ENCODE measurements around the gene RGS19. TPM values are rescaled to one million over a fixed set of nuclear protein-coding genes. Genes with fewer than 3 reads are reported as not detected.
A peak's percentile ranks its signal among the peaks of the same experiment; 100 is the strongest.
"Not testable (repeated sequence)": the region's sequence is repeated elsewhere in the genome, so short reads cannot be mapped to it uniquely, and the experiment has no call there.

RGS19 gene, protein sequence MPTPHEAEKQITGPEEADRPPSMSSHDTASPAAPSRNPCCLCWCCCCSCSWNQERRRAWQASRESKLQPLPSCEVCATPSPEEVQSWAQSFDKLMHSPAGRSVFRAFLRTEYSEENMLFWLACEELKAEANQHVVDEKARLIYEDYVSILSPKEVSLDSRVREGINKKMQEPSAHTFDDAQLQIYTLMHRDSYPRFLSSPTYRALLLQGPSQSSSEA
- 23.7 and 33.6 TPM in 2 replicates for total RNA-seq (2014; rRNA removed; shearing (Covaris generic))

DNA sequence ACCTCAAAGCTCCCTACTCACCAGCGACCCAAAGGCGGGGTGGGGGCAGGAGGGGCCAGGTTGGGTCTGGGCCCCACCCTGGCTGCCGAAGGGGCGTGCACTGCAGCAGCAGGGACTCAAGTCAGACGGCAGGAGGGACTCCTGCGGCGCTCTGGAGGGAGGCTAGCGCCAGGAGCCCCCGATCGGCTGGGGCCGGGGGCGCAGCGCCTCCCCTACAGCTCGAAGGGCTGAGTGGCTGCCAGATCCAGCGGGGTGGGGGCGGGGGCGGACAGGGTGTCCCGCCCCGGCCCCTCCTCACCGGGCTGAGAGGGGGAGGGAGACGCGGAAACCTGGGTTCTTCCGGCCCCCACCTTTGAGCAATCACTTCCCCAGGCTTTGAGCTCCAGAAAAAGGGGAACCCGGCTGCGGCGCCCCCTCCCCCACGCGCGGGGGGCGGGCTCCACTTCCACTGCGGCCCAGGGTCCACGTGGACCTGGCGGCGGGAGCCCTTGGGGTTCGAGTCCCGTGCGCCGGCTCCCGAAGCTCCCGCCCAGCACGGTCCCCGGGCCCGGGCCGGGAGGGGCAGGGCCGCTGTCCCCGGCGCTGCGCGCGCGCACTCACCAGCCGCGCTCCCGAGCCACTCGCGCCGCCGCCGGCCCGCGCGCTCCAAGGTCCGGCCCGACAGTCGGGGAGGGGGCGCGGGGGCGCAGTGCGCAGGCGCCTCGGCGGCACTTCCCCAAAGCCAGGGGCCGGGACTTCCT is at the start of gene RGS19:
Gene RGS19, minus strand, starts transcription at position 246 of the 740 bp plus-strand sequence. CDS start 2,632 bp downstream, outside the sequence.
- DNase-seq (ENCODE audit: low read depth), result peak; percentile 70

DNA sequence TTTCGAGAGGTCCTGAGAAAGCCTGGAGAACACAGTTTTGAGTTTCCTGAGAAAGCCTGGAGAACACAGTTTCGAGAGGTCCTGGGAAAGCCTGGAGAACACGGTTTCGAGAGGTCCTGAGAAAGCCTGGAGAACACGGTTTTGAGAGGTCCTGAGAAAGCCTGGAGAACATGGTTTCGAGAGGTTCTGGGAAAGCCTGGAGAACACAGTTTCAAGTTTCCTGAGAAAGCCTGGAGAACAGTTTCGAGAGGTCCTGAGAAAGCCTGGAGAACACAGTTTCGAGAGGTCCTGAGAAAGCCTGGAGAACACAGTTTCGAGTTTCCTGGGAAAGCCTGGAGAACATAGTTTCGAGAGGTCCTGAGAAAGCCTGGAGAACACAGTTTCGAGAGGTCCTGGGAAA is 44.2 kb upstream of the RGS19 start:
- DNase-seq (ENCODE audit: low read depth), result not testable (repeated sequence)

DNA sequence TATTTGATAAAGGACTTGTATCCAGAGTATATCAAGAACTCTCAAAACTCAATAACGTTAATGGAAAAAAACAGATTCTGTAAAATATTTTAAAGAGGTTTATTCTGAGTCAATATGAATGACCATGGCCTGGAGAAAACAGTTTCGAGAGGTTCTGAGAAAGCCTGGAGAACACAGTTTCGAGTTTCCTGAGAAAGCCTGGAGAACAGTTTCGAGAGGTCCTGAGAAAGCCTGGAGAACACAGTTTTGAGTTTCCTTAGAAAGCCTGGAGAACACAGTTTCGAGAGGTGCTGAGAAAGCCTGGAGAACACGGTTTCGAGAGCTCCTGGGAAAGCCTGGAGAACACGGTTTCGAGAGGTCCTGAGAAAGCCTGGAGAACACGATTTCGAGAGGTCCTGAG is 43.6 kb upstream of the RGS19 start:
- not testable (repeated sequence) for DNase-seq (ENCODE audit: low read depth)

DNA sequence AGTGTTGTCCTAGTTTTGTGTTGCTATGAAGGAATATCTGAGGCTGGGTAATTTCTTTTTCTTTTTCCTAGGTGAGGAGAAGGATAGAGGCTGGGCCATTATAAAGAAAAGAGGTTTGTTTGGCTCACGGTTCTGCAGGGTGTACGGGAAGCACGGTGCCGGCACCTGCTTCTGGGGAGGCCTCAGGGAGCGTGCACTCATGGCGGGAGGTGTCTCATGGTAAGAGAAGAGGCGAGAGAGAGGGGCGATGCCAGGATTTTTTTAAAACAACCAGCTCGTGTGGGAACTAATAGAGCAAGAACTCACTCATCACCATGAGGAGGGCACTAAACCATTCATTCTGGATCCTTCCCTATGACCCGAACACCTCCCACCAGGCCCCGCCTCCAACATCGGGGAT is 42.3 kb upstream of the RGS19 start:
- DNase-seq (ENCODE audit: low read depth), result no peak

DNA sequence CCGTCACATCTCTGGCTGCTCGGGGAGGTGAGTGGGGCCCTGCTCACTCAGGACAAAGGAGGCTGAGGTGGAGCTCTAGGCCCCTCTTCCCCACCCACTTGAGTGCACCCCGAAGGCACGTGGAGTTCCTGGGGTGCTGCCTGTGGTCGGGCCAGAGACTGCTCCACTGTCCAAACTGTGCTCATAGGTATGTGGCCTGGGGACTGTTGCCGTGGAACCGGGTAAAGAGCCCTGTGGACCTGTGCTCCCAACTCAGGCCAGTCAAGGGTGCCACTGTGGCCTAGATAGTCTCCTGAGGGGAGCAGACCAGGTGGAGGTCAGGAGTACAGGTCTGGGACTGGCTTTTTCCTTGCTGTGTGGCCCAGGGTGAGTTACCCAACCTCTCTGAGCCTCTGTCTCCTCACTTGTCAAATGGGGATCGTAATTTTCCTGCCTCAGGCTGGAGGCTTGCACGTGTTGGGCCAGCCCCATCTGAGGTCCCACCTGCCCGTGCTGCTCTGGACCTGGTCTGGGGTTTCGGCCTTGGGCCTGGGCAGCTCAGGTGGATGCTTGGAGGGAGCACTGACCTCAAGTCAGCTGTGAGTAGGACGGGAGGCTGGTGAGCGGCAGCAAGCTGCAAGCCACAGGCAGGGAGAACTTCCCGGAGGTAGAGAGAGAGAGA is 40.5 kb upstream of the RGS19 start:
- no peak for DNase-seq (ENCODE audit: low read depth)

DNA sequence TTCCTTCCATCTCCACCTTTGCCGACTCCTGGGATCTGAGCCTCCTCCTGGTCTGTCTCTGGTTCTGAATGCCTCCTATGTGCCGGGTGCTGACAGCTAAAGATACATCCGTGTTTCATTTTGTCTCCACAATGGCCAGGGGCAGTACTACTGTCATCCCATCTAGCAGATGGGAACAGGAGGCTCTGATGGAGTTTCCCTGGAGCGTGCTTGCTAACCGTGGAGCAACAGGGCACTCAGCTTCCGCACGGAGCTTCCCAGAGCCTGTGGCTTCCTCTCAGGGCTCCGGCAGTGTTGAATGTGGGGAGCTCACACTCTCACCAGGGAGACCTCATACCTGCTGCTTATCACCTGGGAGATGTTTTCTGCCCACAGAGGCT is 40.0 kb upstream of the RGS19 start:
- peak; percentile 32 for DNase-seq (ENCODE audit: low read depth)

DNA sequence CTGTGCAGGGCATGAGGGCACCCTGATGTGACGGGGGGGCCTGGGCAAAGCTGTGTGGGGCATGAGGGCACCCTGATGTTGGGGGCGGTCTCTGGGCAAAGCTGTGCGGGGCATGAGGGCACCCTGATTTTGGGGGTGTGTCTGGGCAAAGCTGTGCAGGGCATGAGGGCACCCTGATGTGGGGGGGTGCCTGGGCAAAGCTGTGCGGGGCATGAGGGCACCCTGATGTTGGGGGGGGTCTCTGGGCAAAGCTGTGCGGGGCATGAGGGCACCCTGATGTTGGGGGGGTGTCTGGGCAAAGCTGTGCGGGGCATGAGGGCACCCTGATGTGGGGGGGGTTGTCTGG is 38.1 kb upstream of the RGS19 start:
- not testable (repeated sequence) for DNase-seq (ENCODE audit: low read depth)

DNA sequence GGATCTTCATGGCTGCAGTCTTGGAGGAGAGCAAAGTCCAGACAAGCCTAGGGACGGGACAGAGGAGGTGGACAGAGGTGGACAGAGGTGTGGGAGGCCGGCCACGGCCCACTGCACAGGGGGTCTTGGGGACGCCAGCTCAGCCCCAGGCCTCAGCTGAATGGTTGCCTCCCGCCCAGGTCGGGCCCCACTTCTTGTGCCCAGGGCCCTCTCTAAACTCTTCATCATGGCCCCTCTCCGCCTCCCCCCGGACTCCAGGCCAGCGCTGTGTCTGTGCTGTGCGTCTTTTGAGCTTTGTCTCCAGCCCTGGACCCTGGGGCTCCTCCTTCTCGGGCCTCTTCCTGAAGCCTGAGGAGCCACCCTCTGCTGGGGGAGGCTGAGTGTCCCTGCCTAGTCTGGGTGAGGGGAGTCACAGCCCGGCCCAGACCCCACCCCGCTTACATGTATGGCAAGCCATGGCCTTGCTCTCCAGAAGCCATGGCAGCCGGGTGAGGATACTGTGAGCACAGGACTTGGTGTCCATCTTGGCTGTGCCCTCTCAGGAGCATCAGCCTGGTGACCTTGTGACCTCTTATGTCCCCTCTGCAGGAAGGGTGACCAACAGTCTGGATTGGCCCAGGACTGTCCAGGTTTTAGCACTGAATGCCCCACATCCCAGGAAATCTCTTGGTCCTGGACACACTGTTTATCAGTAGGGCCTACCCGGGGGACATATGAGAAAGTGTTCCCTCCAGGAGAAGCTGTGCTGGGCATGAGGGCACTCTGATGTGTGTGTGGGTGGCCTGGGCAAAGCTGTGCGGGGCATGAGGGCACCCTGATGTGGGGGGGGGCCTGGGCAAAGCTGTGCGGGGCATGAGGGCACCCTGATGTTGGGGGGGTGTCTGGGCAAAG is 37.5 kb upstream of the RGS19 start:
- no peak for DNase-seq (ENCODE audit: low read depth)

DNA sequence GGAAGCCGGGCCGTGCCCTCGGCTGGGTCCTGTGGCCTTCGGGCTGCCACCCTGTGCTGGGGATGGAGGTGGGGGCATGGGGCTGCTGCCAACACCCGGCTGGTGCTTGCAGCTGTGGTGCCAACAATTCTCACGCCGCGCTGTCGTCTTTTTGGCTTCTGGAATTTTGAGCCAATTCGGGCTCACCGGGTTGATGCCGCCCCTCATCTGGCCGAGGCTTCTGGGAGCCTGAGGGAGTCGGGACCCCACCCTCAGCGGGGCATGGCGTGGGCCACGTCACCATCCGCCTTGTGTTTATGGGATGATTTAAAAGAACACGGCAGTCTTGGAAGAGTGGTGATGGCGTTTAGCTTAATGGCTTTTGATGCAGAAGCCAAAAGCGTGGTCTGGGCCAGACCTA is 36.7 kb upstream of the RGS19 start:
- no peak for DNase-seq (ENCODE audit: low read depth)

DNA sequence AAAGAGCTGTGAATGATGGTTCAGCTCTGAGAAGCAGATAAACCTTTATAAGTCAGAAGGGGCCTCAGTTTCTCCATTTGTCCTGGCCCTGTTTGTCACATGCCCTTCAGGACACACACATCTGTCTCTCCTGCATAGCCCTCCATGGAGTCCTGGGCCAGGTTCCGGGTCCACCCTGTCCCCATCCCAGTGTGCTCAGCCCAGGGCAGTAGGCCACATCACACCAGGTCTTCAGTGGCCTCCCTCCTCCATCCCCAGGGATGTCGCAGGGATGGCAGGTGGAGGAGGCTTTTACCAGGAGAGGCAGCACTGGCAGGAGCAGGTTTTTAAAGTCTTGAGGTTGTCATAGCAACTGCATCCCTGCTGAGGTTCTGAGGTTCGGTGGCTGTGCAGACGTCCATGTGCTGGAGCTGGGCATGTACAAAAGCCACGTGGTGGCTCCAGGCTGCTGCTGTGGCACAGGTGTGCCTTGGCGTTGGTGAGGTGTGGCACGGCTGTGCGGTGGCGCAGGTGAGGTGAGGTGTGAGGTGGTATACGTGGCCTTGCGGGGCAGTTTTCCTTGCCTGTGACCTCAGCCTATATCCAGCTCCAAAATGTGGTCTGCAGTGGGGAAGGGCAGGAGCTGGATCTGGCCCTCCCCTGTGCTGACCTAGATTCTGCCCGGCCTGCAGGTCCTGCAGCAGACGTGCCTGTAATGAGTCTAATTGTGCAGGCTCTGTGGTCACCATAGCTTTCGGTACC is 36.0 kb upstream of the RGS19 start:
- DNase-seq (ENCODE audit: low read depth), result no peak

DNA sequence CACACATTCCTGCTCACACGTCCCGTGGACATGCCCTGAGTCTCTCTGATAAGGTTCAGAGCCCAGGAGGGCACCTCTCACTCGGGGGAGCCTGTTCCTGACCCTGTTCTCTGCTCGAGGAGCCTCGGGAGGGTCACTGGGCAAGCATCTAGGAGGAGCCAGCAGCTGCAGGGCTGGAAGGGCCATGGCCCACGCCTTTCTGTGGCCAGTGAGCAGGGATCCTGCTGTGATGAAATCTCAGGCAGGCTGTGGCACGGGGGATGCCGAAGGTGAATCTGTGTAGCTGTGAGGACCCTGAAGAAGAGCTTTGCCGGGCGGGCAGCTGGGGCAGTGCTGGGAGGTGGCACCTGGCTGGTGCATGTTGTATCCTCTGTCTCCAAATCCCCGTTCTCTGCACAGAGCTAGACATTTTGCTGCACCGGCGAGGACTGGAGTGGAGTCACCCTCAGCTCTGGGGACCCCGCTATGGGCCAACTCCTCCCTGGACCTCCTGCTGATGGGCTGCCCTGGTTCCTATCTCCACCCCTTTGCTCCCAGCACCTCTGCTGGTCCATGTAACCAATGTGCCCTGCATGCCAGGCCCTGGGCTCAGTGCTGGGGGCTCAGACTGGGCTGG is 35.1 kb upstream of the RGS19 start:
- no peak for DNase-seq (ENCODE audit: low read depth)

DNA sequence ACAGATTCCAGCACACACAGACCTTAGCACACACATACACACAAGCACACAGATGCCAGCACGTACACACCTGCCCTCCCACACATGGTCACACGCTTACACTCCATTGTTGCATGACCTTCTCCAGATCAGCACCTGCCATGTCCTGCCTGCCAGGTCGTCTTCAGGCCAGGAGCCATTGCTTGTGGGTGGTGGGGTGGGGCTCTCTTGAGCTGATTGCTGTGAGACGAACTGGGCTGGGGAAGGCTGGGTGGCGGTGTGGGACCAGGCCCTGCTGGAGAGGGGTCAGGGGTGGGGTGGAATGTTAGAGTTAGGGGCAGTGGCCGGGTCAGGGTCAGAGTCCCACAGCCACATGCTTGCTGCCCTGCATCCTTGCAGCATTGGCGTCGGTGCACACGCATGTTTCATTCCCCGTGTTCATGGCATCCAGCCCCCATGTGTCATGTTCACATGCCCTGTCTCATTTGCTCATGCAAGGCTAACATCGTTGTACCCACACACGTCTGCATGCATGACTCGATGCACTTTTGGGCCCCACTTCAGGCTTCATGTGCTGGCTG is 34.6 kb upstream of the RGS19 start:
- no peak for DNase-seq (ENCODE audit: low read depth)

DNA sequence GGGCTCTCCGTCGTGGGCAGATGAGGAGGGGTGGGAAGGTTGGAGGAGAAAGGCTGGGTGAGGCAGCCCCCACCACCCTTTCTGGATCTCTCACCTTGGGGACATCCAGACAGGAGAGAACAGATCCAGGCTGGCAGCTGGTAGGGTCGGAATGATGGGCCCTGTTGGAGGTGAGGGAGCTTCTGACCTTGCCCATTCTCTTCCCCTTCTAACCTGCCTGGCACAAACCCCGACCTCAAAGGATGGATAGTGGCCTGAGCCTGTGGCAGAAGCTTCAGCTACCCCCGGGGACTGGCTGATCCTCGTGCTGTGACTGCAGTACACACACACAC is 34.1 kb upstream of the RGS19 start:
- no peak for DNase-seq (ENCODE audit: low read depth)

DNA sequence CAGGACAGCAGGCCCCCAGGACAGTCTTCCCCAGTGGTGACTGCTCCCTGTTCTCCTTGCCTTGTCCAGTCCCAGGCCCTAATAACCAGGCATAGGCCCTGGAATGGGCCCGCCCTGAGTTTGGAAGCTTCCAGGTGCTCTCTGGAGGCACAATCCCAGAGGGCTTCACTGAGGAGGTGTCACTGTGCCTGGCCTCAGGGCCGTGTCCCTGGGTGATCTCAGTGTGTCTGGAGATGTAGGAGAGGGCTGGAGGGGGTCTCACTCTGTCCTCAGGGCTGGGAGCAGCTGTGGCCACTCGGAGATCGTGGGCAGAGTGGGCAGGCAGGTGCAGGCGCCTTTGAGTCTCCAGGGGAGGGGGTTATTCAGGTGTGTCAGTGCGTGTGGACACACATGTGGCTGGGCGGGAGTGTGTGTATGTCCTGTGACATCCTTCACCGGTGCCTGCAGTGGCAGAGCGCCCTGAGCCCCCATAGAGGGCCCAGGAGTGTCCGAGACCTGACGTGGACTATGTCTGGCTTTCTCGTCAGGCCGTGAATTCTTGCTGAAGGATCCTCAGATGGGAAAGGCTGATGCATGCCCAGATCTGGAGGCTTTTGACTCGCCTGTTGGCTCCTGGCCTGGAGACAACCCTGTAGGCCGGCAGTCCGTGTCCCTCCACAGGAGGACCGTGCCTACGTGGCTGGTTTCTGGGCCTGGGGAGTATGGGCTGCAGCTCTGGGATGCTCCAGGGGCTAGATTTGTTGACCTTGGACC is 33.5 kb upstream of the RGS19 start:
- no peak for DNase-seq (ENCODE audit: low read depth)

DNA sequence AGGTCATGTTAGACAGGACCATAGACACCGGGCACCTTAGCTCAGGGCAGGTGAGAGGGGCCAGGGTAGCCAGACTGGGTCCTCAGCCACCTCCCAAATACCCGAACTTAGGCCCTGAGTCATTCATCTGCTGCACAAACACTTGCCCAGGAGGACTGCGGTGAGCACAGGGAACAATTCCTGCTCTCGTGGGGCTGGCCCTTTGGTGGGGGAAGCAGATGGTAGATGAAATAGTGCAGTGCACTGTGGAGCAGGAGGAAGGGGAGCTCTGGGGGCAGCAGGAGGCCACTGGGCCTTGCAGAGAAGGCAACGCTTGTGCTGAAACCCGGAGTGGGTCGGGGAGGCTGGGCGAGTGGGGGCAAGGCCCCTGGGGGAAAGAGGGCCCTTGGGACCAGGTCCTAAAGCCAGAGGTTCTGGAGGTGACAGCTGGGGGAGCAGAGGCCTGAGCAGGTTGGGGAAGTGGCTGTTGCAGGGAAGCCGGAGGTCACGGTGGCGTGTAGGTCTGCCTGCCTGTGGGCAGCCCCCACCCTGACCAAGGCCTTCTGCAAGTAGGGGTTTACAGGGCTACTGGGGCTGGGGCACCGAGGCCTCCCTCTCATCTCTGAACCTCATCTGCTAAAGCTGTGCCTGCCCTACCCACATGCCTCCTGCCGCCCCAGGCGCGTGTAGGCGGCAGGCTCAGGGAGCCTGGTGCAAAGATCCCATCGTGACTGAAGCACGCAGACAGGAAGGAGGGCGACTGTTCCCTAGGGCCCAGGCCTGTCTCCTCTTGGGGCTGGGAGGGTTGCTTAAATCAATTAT is 32.7 kb upstream of the RGS19 start:
- DNase-seq (ENCODE audit: low read depth), result no peak

DNA sequence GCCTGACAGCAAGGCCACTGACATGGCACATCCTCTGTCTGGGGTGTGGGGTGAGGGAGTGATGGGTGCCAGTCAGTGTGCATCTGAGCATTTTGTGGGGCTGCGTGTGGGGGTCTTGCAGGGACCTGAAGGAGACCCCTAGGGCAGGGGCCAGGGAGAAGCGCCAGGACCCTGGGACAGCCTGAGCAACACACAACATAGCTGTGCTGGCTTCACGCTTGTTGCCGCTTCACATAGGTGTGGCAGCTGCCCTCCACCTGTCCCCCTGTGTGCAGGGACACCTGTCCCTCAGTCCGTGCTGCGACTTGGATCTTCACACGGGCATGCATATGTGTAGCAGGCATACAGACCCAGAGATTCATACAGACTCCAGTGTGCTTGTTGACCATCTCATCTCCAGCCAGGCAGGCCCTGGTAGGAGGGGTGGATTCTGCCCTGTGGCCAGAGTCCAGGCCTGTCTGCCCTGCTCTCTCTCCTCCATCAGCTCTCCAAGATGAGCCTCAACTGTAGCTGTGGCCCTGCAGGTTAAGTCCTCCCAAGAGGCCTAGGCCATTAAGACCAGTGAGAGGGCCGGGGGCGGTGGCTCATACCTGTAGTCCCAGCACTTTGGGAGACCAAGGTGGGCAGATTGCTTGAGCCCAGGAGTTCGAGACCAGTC is 31.2 kb upstream of the RGS19 start:
- no peak for DNase-seq (ENCODE audit: low read depth)

DNA sequence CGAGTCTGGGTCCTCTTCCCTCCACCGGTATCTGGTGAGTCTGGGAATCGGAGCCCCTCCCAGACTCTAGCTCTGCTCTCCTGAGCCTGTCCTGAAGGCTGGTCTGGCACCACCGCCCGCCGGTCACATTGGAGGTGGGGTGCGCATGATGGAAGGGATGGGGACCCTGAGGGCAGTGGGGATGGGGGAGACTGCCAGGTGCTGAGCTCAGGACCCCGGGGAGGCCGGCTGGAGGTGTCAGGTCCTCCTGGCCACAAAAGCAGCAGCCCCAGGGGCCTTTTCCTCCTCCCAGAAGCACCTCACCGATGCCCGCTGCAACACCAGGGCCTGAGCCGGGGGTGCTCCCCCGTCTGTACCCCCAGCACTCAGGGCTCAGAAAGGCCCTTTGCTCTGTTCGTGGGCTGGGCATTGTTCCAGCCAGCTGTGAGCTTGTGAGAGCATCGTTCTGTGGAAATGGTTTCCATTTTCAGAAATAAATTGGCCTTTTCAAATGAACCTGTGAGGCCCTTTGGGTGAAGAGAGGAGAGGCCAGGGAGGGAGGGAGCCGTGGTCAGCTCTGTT is 30.6 kb upstream of the RGS19 start:
- DNase-seq (ENCODE audit: low read depth), result no peak

Measured in M059J (cell line).